ENCODE results near the gene BBOX1. TPM values are rescaled to one million over a fixed set of nuclear protein-coding genes. Genes with fewer than 3 reads are reported as not detected.

BBOX1 gene
- total RNA-seq, 1 donor from 2014 or later, result not detected

DNA sequence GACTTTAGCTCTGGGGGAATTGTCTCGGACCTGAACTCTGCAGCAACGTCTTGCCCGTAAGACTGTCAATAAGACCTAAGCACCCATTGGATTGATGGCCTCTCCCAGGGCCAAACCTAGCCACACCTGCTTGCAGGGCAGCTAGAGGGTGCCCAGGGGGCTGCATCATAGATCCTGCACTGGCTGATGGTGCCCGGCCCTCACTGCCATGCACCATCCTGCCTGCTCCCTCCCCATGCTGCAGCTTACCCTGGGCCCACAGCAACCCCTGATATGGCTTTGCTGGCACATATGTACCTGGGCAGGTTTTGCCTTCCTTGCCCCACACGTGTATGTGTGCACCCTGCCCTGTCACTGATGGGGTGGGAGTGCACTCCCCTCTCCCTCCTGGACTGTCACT lies 8.9 kb upstream of the BBOX1 start:
- no peak overlapping the region for H3K4me3 Mint-ChIP-seq (ENCODE audit: unreplicated experiment)
- H3K9me3 Mint-ChIP-seq (ENCODE audit: unreplicated experiment), result peaks cover 1% of the 10 kb centered on the region
- H3K36me3 Mint-ChIP-seq (ENCODE audit: unreplicated experiment), result peaks cover 6% of the 10 kb centered on the region
- H3K27me3 Mint-ChIP-seq (ENCODE audit: unreplicated experiment), result peaks cover 3% of the 10 kb centered on the region
- no peaks in the 10 kb centered on the region for H3K4me1 Mint-ChIP-seq (ENCODE audit: low read depth, unreplicated experiment)
- TF ChIP-seq, protein P1, sequence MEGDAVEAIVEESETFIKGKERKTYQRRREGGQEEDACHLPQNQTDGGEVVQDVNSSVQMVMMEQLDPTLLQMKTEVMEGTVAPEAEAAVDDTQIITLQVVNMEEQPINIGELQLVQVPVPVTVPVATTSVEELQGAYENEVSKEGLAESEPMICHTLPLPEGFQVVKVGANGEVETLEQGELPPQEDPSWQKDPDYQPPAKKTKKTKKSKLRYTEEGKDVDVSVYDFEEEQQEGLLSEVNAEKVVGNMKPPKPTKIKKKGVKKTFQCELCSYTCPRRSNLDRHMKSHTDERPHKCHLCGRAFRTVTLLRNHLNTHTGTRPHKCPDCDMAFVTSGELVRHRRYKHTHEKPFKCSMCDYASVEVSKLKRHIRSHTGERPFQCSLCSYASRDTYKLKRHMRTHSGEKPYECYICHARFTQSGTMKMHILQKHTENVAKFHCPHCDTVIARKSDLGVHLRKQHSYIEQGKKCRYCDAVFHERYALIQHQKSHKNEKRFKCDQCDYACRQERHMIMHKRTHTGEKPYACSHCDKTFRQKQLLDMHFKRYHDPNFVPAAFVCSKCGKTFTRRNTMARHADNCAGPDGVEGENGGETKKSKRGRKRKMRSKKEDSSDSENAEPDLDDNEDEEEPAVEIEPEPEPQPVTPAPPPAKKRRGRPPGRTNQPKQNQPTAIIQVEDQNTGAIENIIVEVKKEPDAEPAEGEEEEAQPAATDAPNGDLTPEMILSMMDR (IDR thresholded peaks at IDR 0.05; ENCODE audit: partially characterized antibody, unreplicated experiment), result no peak
- DNase-seq, result no peak
- no peak overlapping the region for H3K27ac Mint-ChIP-seq (ENCODE audit: unreplicated experiment)

DNA sequence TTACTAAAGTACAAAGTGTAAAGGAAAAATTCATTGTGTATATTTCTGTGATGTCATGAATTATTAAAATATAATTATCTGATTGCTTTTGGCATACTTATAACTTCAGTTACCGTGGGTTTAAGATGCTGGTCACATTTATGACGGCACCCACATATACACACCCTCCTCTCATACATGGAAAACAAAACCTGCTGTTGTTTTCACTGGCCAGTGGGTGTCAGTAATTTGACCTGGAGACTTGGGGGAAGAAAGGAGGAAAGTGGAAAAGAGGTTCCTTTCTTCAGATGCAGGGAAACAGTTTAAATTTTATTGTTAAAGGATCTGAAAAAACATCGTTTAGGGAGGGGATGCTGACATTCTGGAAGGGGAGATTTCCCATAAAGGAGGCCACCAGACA lies 742 bp upstream of the BBOX1 start:
- Mint-ChIP-seq H3K36me3 (ENCODE audit: unreplicated experiment) (peaks cover 9% of the 10 kb centered on the region), H3K4me3 (ENCODE audit: unreplicated experiment) (no peak overlapping the region), H3K27ac (ENCODE audit: unreplicated experiment) (no peak overlapping the region), H3K4me1 (ENCODE audit: low read depth, unreplicated experiment) (no peaks in the 10 kb centered on the region), H3K27me3 (ENCODE audit: unreplicated experiment) (no peaks in the 10 kb centered on the region), H3K9me3 (ENCODE audit: unreplicated experiment) (peaks cover 4% of the 10 kb centered on the region)
- DNase-seq, result no peak
- TF ChIP-seq, protein P1 (IDR thresholded peaks at IDR 0.05; ENCODE audit: partially characterized antibody, unreplicated experiment), result no peak

DNA sequence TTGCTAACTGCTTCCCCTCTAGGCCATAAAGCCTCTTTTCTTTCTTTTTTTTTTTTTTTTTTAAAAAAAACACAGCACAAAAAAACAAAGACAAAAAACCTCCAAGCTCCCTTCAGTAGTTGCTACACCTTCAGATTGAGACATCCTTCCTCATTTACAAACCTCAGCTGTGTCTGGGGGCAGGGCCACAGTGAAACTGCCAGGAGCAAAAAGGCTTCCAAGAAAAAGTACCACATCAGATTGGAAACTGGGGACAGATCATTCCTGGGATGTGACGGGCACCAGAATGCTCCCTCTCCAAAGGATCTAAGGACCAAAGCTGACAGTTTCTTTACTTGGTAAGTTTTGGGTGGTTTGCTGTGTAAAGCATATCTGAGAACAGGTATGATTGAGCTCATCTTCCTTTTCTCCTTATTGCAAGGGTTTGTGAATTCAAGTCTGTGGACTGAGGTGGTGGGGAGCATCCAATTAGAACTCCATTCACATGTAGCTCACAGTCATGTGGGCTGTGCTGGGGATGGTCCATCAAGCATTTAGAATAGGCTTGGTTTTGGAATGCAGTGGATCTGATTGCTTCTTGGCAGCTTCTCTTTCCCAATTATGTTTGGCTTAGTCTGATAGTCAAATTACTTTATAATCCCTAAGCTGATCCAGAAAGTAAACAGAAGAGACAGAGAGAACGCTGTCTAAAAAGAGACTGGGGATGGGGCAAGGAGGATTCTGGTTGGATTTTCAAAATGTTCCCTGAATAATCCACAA lies 705 bp downstream of the BBOX1 start:
- H3K9me3 Mint-ChIP-seq (ENCODE audit: unreplicated experiment), result peaks cover 5% of the 10 kb centered on the region
- H3K4me1 Mint-ChIP-seq (ENCODE audit: low read depth, unreplicated experiment), result no peaks in the 10 kb centered on the region
- H3K36me3 Mint-ChIP-seq (ENCODE audit: unreplicated experiment), result peaks cover 8% of the 10 kb centered on the region
- H3K4me3 Mint-ChIP-seq (ENCODE audit: unreplicated experiment), result no peak overlapping the region
- DNase-seq, result no peak
- no peak overlapping the region for H3K27ac Mint-ChIP-seq (ENCODE audit: unreplicated experiment)
- TF ChIP-seq, protein P1 (IDR thresholded peaks at IDR 0.05; ENCODE audit: partially characterized antibody, unreplicated experiment), result no peak
- peaks cover 1% of the 10 kb centered on the region for H3K27me3 Mint-ChIP-seq (ENCODE audit: unreplicated experiment)

DNA sequence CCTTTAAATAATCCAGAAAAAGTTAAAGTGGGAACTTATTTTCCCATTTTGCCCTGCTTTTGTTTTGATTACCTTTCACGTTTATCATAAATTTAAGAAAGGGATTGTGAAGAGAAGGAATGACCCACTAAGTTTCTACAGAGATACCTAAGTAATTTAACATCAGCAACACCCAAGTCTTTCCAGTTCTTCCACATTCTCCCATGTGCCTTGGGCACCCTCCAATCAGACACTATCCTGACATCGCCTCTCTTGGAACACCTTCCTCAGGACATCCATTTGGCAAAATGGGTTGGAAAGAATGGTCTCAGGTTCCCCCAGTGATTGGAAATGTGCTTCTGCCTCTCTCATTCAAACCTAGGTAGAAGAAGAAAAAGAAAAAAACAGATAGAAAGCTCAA lies 6.3 kb downstream of the BBOX1 start:
- Mint-ChIP-seq H3K4me3 (ENCODE audit: unreplicated experiment) (no peak overlapping the region), H3K9me3 (ENCODE audit: unreplicated experiment) (peaks cover 3% of the 10 kb centered on the region), H3K36me3 (ENCODE audit: unreplicated experiment) (peaks cover 13% of the 10 kb centered on the region), H3K4me1 (ENCODE audit: low read depth, unreplicated experiment) (no peaks in the 10 kb centered on the region), H3K27me3 (ENCODE audit: unreplicated experiment) (peaks cover 1% of the 10 kb centered on the region), H3K27ac (ENCODE audit: unreplicated experiment) (no peak overlapping the region)
- DNase-seq, result no peak
- TF ChIP-seq, protein P1 (IDR thresholded peaks at IDR 0.05; ENCODE audit: partially characterized antibody, unreplicated experiment), result no peak

DNA sequence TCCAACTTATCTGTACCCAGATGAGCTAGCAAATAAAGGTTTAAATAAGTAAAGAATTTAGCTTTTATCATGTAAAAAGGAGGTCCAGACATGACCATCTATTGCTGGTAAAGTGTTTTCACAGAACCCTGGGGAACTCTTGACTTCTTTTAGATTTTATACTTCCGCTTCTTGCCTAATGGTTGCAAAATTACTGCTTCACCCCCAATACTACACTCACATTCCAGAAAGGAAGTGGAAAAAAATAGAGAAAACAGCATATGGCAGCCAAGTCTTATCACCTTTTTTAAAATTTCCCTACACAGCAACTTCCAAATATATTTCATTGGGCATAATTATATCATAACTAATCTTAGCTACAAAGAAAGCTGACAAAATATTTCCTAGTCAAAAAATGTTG lies 12.1 kb downstream of the BBOX1 start:
- TF ChIP-seq, protein P1 (IDR thresholded peaks at IDR 0.05; ENCODE audit: partially characterized antibody, unreplicated experiment), result no peak
- DNase-seq, result no peak
- Mint-ChIP-seq H3K4me3 (ENCODE audit: unreplicated experiment) (no peak overlapping the region), H3K9me3 (ENCODE audit: unreplicated experiment) (peaks cover 2% of the 10 kb centered on the region), H3K4me1 (ENCODE audit: low read depth, unreplicated experiment) (no peaks in the 10 kb centered on the region), H3K27ac (ENCODE audit: unreplicated experiment) (no peak overlapping the region), H3K27me3 (ENCODE audit: unreplicated experiment) (no peaks in the 10 kb centered on the region), H3K36me3 (ENCODE audit: unreplicated experiment) (peaks cover 5% of the 10 kb centered on the region)
